G401.6 (cell line): ENCODE measurements around the gene CUL5.
"Not testable (repeated sequence)": the region's sequence is repeated elsewhere in the genome, so short reads cannot be mapped to it uniquely, and the experiment has no call there.

ENCODE experiments used
- FAIRE-seq: peaks from 2 replicates; lab custom pipeline; 2012; peaks lifted over from hg19 to GRCh38; lab: Jason Lieb, UNC

The CUL5 gene

GRCh38 chr11:108115500-108116140 is 106.9 kb downstream of the CUL5 start:
- FAIRE-seq, result no peak

GRCh38 chr11:108117746-108118371 is 109.2 kb downstream of the CUL5 start:
- peak; percentile 95 for FAIRE-seq

GRCh38 chr11:108120936-108121273 is 112.2 kb downstream of the CUL5 start:
- not testable (repeated sequence) for FAIRE-seq

GRCh38 chr11:108121274-108122155 is 112.8 kb downstream of the CUL5 start, which contains the start of gene ACAT1:
ACAT1 (plus strand) TSS chr11:108121567; CDS start chr11:108121607, 40 bp downstream.
- peak; percentile 87 for FAIRE-seq

DNA sequence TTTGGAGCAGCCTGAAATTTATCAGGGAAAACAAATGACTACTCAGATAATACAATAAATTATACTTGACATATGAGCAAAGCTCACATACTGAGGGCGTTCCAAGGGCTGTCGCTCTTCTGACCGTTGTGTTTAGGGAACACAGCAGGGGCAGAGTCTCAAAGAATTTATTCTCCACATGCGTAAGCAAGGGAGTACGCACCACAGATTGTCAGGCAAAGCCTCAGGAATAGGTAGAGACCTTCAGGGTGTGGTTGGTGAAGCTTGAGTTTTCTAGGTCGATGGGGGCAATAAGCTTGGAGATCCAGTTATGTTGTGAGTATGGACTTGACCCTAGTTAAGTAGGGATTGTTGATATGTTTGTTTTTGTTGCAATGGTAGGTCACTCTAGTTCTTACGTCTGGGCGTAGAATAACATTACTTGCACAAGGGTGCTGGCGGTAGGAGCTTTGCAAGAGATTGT is 113.5 kb downstream of the CUL5 start:
- FAIRE-seq, result no peak

- no peak for FAIRE-seq
Measured at GRCh38 chr11:108125096-108125495, 116.4 kb downstream of the CUL5 start.

- FAIRE-seq, result no peak
Measured at GRCh38 chr11:108128772-108129171, 120.1 kb downstream of the CUL5 start.

- FAIRE-seq, result no peak
Measured at GRCh38 chr11:108131993-108132392, 123.3 kb downstream of the CUL5 start.

DNA sequence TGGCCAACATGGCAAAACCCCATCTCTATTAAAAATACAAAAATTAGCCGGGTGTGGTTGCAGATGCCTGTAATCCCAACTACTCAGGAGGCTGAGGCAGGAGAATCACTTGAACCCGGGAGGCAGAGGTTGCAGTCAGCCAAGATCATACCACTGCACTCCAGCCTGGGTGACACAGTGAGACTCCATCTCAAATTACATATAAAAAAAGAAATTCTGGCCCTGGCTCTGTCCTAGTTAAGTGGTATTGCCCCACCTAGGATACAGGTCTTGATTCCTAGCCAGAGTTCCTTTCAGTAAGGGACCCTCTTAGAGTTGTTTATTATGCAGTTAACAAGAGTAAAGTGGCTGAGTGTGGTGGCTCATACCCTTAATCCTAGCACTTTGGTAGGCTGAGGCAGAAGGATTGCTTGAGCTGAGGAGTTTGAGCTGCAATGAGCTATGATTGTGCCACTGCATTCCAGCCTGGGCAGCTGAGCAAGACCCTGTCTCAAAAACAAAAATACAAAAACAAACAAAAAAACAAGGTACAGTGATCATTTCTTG is 124.4 kb downstream of the CUL5 start:
- FAIRE-seq, result not testable (repeated sequence)

GRCh38 chr11:108135845-108136544 is 127.3 kb downstream of the CUL5 start:
- FAIRE-seq, result no peak

GRCh38 chr11:108137212-108137611 is 128.5 kb downstream of the CUL5 start:
- FAIRE-seq, result no peak

DNA sequence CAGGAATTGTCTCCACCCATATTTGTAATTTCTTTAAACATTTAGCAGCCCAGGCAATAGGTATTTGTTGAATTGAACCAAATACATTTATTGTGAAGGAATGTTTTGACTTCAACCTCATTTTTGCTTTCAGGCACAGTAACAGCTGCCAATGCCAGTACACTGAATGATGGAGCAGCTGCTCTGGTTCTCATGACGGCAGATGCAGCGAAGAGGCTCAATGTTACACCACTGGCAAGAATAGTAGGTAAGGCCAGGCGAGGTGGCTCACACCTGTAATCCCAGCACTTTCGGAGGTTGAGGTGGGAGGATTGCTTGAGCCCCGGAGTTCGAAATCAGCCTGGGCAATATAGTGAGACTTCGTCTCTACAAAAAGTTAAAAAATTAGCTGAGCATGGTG is 133.6 kb downstream of the CUL5 start:
- FAIRE-seq, result no peak

DNA sequence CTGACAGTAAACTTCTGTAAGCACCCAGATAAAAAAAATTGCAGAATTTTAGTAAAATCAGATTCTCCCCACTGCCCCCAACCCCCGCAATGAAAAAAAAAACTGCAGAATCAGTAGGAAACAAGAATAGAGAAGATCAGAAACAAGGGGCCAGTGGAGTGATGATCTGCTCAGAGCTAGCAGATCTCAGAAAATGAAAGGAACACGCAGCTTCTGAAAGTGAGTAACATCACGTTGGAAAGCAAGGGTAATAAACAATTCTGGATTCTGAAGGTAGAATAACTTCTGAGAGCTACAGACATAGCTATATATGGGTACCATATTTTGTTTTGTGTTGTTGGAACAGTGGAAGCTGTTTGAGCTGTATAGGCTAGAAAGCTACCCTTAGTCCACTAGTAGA is 135.9 kb downstream of the CUL5 start:
- no peak for FAIRE-seq

DNA sequence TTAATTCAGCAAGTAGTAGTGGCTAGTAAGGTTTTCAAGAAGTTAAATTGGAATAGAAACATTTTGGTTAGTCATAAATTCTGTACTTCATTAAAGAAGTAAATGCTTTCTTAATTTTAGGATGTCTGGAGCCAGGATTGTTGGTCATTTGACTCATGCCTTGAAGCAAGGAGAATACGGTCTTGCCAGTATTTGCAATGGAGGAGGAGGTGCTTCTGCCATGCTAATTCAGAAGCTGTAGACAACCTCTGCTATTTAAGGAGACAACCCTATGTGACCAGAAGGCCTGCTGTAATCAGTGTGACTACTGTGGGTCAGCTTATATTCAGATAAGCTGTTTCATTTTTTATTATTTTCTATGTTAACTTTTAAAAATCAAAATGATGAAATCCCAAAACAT is 138.5 kb downstream of the CUL5 start:
- no peak for FAIRE-seq

DNA sequence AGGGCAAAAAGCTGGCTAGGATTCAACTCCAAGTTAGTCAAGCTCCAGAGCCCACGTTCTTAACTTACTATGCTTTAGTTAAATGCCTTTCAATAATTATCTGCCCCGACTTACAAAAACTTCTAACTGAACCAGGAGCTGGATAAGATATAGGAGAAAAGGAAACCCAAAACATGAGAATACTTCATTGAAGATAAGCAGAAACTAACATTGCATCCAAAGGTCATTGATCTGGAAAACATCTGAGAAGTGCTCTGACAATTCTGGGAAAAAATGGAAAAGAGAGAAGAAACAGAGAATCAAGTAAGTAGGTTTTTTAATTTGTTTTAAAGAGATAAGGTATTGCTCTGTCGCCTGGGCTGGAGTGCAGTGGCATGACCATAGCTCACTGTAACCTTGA is 139.9 kb downstream of the CUL5 start:
- no peak for FAIRE-seq

DNA sequence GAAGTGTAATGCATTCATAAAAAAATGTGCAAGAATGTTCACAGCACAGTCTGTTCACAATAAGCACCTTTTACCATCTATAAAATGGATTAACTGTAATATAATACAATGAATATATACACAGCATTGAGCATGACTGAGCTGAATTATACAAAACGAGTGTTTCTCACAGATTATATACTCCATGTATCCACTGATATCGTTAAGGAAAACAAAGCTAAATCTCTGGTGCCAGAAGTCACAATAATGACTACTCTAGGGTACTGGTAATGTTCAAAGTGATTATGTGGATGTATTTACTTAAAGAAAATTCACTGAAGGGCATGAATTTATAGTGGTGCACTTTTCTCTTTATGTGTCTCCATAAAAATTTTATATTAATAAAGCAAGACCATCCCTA is 145.9 kb downstream of the CUL5 start:
- FAIRE-seq, result no peak
